GM12874 (cell line): ENCODE data around the gene KIF21B.

Experiments used
- TF ChIP-seq, protein P1 (sequence below): IDR thresholded peaks from 2 replicates; pipeline ENCODE4 v1.5.1; 2011; ENCODE audit warnings: low read depth, mild to moderate bottlenecking, control low read depth, low read length, moderate library complexity; ENCODE audit not compliant: insufficient read depth

The KIF21B gene

DNA sequence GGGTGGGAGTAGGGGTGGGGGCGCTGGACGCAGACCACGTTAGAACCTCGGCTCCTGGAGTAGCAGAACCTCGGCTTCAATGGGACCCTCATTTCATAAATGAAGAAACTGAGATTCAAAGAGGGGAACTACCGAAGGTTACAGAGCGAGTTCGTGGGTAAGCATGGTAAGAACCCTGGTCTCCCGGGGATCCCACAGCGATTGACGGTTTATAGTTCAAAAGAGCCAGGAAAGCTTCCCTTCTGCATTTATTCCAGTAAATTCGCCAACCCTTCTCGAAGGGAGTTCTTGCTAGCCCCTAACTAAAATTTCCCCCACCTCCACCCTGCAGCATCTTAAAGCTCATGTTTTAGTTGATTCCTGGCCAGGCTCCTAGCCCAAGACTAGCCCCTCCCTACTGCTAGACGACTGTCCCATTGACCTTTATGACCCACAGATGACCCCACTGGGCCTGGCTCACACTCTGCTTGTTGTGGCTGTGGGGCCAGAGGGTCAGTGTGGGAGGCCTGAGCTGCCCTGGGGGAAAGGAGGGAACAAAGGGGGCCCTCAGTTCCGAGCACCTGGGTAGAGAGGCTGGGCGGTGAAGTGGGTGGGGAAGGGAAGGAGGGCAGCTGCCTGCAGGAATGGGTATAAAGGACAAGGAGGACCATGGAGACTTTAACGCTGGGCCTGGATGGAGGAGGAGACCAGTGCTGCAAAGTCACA, 558 bp upstream of the KIF21B start:
- TF ChIP-seq, protein P1, sequence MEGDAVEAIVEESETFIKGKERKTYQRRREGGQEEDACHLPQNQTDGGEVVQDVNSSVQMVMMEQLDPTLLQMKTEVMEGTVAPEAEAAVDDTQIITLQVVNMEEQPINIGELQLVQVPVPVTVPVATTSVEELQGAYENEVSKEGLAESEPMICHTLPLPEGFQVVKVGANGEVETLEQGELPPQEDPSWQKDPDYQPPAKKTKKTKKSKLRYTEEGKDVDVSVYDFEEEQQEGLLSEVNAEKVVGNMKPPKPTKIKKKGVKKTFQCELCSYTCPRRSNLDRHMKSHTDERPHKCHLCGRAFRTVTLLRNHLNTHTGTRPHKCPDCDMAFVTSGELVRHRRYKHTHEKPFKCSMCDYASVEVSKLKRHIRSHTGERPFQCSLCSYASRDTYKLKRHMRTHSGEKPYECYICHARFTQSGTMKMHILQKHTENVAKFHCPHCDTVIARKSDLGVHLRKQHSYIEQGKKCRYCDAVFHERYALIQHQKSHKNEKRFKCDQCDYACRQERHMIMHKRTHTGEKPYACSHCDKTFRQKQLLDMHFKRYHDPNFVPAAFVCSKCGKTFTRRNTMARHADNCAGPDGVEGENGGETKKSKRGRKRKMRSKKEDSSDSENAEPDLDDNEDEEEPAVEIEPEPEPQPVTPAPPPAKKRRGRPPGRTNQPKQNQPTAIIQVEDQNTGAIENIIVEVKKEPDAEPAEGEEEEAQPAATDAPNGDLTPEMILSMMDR = no peak

DNA sequence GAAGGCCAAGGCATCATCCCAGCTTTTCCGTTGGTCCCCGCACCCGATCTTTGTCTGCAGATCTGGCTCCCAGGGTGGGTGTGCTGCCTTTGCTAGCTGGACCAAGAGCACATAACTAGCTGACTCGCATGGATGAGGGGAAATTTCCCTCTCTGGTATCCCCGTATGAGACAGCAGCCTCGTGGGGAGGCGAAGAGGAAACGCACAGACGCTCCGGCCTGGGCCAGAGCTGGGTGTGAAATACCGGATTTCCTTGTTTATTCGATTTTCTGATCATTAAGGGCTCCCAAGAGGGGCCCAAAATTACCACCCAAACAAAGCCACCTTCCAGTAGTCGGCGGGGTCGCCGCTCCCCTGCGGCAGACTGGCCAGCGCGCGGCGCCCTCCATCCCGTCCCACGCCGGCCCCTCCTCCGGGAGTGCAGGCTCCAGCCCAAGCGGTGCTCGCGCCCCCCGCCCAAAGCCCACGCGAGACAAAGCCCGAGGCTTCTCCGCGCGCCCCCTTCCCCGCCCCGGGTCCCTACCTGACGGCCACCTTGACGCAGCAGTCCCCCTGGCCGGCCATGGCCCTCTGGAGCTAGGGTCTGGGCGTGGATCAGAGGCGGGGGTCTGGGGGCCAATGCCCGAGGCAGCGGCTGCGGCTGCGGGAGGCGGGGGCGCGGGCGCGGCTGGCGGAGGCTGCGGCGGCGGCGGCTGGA, 546 bp downstream of the KIF21B start:
- TF ChIP-seq, protein P1 = no peak

DNA sequence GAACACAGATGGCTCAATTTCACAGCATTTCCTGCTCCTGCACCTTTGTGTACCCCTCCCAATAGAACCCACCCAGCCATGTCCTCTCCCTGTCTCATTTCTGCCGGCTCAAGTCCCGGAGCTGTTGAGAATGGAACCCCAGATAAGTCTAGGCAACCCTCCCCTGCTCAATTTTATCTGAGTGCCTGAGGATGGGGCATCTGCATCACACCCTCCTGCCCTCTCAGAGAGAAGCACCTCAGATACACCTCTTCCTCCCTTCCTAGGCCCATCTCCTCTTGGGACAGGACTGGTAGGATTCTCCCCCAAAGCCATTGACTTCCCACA, 1.1 kb downstream of the KIF21B start:
- TF ChIP-seq, protein P1 = no peak

DNA sequence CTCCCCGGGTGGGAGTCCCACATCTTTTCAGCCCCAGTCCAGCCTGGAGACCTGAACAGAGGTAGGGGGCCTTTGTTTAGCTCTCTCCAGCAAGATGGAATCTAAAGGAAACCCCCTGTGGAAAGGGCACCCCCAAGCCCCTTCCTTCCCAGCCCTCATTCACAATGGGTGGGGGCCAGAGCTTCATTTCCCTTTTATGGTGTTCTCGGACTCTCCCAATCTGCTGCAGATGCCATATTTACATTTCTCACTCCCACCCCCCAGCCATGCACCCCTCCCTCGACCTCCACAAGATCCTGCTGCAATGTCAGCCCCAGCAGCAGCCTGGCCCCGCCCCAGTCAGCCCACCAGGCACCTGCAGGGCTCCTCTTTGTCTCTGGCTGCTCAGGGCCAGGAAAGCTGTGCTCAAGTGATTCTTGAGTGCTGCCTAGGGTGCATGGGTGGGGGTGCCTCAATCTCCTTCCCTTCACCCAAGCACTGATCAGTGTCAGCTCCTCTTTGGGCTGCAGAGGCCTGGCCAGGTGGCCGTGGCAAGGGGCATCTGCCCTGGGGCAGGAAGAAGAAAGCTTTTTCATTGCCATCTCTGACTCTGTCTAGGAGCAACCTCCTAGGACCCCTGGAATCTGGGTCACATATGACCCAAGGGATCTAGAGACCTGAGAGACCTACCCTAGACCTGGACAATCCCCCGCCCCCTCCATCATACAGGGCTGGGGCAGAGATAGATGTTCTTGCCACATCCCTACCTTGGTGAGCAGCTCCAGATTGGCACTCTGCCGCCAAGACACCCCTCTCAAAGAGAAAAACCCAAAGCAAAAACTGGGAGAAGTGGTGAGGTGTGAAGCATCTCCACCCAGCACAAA, 1.7 kb downstream of the KIF21B start:
- TF ChIP-seq, protein P1 = no peak

DNA sequence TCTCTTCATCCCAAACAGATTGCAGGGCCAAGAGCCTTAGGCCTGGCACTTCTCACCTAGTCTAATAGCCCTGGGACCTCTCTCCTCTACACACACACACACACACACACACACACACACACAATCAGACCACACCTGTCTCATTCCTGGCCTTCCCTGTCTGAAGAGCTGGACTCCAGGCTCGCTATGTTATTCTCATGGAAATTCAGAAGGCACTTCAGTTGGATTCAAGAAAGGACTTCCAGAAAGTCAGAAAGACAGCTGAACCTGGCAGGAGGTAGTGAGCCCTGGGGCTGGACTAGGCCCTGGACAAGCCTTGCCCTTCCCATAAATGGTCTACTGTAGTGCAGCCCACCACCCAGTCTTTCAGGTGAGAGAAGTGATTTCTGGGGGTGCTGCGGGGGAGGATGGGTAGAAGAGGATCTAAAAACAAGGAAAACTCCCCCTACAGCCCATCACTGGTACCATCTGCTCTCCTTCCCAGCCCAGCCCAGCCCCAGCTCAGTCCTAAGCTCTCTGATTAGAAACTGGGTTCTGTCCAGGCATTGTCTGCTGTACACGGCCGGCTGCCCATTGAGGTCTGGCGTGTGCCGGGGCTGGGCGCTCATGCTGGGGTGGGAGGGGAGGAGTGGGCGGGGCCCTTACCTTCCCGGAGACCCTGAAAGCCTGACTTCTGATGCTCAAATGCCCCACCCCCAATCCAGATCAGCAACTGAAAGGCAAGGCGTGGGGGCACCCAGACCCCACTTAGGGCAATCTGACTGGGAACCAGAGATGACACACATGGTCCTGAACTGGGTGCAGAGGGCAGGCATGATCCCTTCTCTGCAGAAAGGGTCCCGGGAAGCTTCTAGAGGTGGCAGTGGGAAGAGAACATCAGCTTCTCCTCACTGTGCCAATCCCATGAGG, 2.5 kb downstream of the KIF21B start:
- TF ChIP-seq, protein P1 = peak; percentile 61

DNA sequence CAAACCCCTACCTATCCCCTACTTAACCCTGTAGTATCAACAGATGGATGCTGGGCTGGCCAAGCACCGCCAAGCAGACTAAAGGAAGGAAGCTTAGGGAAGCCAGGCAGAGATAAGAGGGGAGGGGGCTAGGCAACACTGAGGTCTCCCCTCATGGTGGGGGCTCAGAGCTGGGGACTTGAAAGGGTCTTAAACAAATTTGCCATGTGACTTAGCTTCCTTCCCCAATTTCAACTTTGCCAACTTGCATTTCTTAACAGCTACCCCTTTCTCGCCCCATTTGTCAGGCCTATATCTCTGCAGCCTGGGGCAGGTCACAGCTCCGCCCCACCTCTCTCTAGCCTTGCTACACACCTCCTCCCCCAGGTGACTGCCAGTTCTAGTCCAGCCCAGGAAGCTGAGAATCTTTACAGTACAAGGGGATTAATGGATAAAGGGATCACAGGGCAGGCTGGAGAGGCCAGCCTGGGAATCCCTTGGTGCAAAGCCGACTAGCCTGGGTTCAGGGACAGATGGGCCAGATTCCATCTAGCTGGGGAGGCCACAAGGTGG, 3.4 kb downstream of the KIF21B start:
- TF ChIP-seq, protein P1 = no peak
